IMR-90 (cell line): ENCODE results near the gene AHSG.

Experiments used
- ELK1 ChIP-seq: fragments of 150-350 bp; IDR thresholded peaks from 2 replicates; pipeline ENCODE4 v1.6.1; 2016; ENCODE audit warnings: low read depth, mild to moderate bottlenecking, low read length, moderate library complexity, borderline replicate concordance
- MAFK ChIP-seq: IDR thresholded peaks from 2 replicates; pipeline ENCODE4 v1.6.1; 2012; ENCODE audit warnings: low read depth, low read length, improper control_type of control experiment
- RCOR1 ChIP-seq: IDR thresholded peaks from 2 replicates; pipeline ENCODE4 v1.6.1; 2012; ENCODE audit warnings: mild to moderate bottlenecking, low read length, improper control_type of control experiment; ENCODE audit not compliant: insufficient replicate concordance
- TF ChIP-seq, protein P1 (sequence below): conservative IDR thresholded peaks from 2 replicates; pipeline ENCODE4 v1.5.1; 2012; ENCODE audit warnings: mild to moderate bottlenecking, low read depth, low read length, improper control_type of control experiment

GRCh38 chr3:186640473-186640818, 27.6 kb downstream of the AHSG start:
- TF ChIP-seq MAFK (no peak), ELK1 (no peak), RCOR1 (no peak)
- TF ChIP-seq, protein P1, sequence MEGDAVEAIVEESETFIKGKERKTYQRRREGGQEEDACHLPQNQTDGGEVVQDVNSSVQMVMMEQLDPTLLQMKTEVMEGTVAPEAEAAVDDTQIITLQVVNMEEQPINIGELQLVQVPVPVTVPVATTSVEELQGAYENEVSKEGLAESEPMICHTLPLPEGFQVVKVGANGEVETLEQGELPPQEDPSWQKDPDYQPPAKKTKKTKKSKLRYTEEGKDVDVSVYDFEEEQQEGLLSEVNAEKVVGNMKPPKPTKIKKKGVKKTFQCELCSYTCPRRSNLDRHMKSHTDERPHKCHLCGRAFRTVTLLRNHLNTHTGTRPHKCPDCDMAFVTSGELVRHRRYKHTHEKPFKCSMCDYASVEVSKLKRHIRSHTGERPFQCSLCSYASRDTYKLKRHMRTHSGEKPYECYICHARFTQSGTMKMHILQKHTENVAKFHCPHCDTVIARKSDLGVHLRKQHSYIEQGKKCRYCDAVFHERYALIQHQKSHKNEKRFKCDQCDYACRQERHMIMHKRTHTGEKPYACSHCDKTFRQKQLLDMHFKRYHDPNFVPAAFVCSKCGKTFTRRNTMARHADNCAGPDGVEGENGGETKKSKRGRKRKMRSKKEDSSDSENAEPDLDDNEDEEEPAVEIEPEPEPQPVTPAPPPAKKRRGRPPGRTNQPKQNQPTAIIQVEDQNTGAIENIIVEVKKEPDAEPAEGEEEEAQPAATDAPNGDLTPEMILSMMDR = no peak
